ENCODE data around the gene TMEM63C. TPM values are rescaled to one million over a fixed set of nuclear protein-coding genes. Genes with fewer than 3 reads are reported as not detected.

The TMEM63C gene
- total RNA-seq, 2 experiments from 2014 or later = 3.3 to 3.6 TPM

DNA sequence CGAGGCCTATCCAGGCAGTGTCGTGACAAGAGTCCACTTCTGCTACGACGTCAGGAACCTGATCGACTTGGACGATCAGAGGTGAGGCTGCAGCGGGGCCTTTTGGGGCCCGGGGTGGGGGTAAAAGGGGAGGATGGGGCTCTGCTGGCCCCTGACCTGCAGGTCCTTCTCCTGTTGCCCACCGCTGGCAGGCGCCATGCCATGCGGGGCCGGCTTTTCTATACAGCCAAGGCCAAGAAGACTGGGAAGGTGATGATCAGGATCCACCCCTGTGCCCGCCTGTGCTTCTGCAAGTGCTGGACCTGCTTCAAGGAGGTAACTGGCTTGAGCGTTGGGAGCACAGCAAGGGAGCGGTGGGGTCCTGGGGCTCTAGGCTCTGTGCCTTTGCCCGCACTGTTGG, 57.8 kb downstream of the TMEM63C start:
- H3K4me1 Mint-ChIP-seq (ENCODE audit: low read depth) = no peaks in the 10 kb centered on the region
- no peaks in the 10 kb centered on the region for H3K27me3 Mint-ChIP-seq
- H3K4me3 Mint-ChIP-seq = no peak overlapping the region
- intact Hi-C loops (cut with micrococcal nuclease) = no loop called here
- ChIA-PET POLR2A (interaction anchor here (1.4 kb wide), 1 partner anchor 37 kb away, joined by 3 read pairs; no protein-coding TSS in a partner anchor), CTCF (interaction anchor here (1.4 kb wide), 1 partner anchor 87 kb away, joined by 5 read pairs; no protein-coding TSS in a partner anchor)
- no peaks in the 10 kb centered on the region for H3K9me3 Mint-ChIP-seq
- DNase-seq (no peak), ATAC-seq (no peak)
- H3K36me3 Mint-ChIP-seq (ENCODE audit: low read depth) = no peaks in the 10 kb centered on the region
- no peak overlapping the region for H3K27ac Mint-ChIP-seq
- TF ChIP-seq, protein P1, sequence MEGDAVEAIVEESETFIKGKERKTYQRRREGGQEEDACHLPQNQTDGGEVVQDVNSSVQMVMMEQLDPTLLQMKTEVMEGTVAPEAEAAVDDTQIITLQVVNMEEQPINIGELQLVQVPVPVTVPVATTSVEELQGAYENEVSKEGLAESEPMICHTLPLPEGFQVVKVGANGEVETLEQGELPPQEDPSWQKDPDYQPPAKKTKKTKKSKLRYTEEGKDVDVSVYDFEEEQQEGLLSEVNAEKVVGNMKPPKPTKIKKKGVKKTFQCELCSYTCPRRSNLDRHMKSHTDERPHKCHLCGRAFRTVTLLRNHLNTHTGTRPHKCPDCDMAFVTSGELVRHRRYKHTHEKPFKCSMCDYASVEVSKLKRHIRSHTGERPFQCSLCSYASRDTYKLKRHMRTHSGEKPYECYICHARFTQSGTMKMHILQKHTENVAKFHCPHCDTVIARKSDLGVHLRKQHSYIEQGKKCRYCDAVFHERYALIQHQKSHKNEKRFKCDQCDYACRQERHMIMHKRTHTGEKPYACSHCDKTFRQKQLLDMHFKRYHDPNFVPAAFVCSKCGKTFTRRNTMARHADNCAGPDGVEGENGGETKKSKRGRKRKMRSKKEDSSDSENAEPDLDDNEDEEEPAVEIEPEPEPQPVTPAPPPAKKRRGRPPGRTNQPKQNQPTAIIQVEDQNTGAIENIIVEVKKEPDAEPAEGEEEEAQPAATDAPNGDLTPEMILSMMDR (IDR thresholded peaks at IDR 0.05) = no peak

- CTCF ChIA-PET = no interaction called here
- POLR2A ChIA-PET = interaction anchor here (1.4 kb wide), 1 partner anchor 38 kb away, joined by 3 read pairs; no protein-coding TSS in a partner anchor
- Mint-ChIP-seq H3K27ac (no peak overlapping the region), H3K4me3 (no peak overlapping the region), H3K36me3 (ENCODE audit: low read depth) (no peaks in the 10 kb centered on the region), H3K9me3 (no peaks in the 10 kb centered on the region), H3K27me3 (no peaks in the 10 kb centered on the region), H3K4me1 (ENCODE audit: low read depth) (no peaks in the 10 kb centered on the region)
- ATAC-seq (no peak), DNase-seq (no peak)
- intact Hi-C loops (cut with micrococcal nuclease) = no loop called here
- TF ChIP-seq, protein P1 (IDR thresholded peaks at IDR 0.05) = no peak
These were observed 58.8 kb downstream of the TMEM63C start for GRCh38 chr14:77240336-77240915.

- DNase-seq (no peak), ATAC-seq (no peak)
- Mint-ChIP-seq H3K36me3 (ENCODE audit: low read depth) (no peaks in the 10 kb centered on the region), H3K27ac (no peak overlapping the region), H3K4me3 (no peak overlapping the region), H3K27me3 (no peaks in the 10 kb centered on the region), H3K4me1 (ENCODE audit: low read depth) (no peaks in the 10 kb centered on the region), H3K9me3 (no peaks in the 10 kb centered on the region)
- intact Hi-C loops (cut with micrococcal nuclease) = no loop called here
- CTCF ChIA-PET = interaction anchor here (1.2 kb wide), 2 partner anchors 74 to 90 kb away, joined by 3 to 4 read pairs; no protein-coding TSS in a partner anchor
- POLR2A ChIA-PET = no interaction called here
- TF ChIP-seq, protein P1 (IDR thresholded peaks at IDR 0.05) = no peak
These were observed 60.4 kb downstream of the TMEM63C start for GRCh38 chr14:77241955-77242354.

DNA sequence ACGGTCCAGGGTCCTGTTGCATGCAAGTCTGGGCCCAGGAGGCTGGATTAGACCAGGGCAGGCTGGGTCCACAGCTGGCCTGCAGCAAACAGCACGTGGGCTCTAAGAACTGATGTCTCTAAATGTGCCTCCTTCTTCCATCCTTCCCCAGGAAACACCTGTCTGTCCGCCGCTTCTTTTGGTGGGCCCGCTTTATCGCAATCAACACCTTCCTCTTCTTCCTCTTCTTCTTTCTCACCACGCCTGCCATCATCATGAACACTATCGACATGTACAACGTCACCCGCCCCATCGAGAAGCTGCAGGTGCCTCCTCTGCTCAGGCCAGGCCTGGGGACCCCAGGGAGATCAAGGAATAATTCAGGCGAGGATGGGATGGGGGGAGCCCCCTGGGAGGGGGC, 61.2 kb downstream of the TMEM63C start:
- ATAC-seq (no peak), DNase-seq (no peak)
- CTCF ChIA-PET = no interaction called here
- TF ChIP-seq, protein P1 (IDR thresholded peaks at IDR 0.05) = no peak
- POLR2A ChIA-PET = no interaction called here
- Mint-ChIP-seq H3K9me3 (no peaks in the 10 kb centered on the region), H3K4me1 (ENCODE audit: low read depth) (no peaks in the 10 kb centered on the region), H3K4me3 (no peak overlapping the region), H3K27me3 (no peaks in the 10 kb centered on the region), H3K36me3 (ENCODE audit: low read depth) (no peaks in the 10 kb centered on the region), H3K27ac (no peak overlapping the region)
- intact Hi-C loops (cut with micrococcal nuclease) = no loop called here

- H3K9me3 Mint-ChIP-seq = no peaks in the 10 kb centered on the region
- CTCF ChIA-PET = no interaction called here
- DNase-seq (no peak), ATAC-seq (no peak)
- TF ChIP-seq, protein P1 (IDR thresholded peaks at IDR 0.05) = no peak
- POLR2A ChIA-PET = no interaction called here
- H3K4me1 Mint-ChIP-seq (ENCODE audit: low read depth) = no peaks in the 10 kb centered on the region
- intact Hi-C loops (cut with micrococcal nuclease) = no loop called here
- H3K4me3 Mint-ChIP-seq = no peak overlapping the region
- H3K27ac Mint-ChIP-seq = no peak overlapping the region
- no peaks in the 10 kb centered on the region for H3K27me3 Mint-ChIP-seq
- H3K36me3 Mint-ChIP-seq (ENCODE audit: low read depth) = no peaks in the 10 kb centered on the region
These were observed 62.3 kb downstream of the TMEM63C start for GRCh38 chr14:77243853-77244252.

Data from activated CD8-positive, alpha-beta T cell treated with anti-CD3 and anti-CD28 coated beads for 36 hours (primary cell).